ENCODE results near the gene BICDL2.

Gene BICDL2

GRCh38 chr16:3023415-3023668 lies 13.4 kb downstream of the BICDL2 start:
- DNase-seq = peak; percentile 91

- DNase-seq = peak; percentile 61
These were observed 13.9 kb downstream of the BICDL2 start for GRCh38 chr16:3022684-3023414.

GRCh38 chr16:3022208-3022683 lies 14.5 kb downstream of the BICDL2 start:
- DNase-seq = peak; percentile 97

- peak; percentile 98 for DNase-seq
These were observed 15.1 kb downstream of the BICDL2 start for GRCh38 chr16:3021449-3022207.

GRCh38 chr16:3020604-3021448 lies 15.9 kb downstream of the BICDL2 start:
- DNase-seq = peak; percentile 94

- DNase-seq = peak; percentile 85
These were observed 16.5 kb downstream of the BICDL2 start, which contains the start of gene TNFRSF12A for GRCh38 chr16:3020247-3020603. Gene TNFRSF12A (plus strand): TSS chr16:3020368. CDS start chr16:3020398, 30 bp downstream.

GRCh38 chr16:3019594-3020246 lies 17.0 kb downstream of the BICDL2 start:
- DNase-seq = no peak

- no peak for DNase-seq
These were observed 18.8 kb downstream of the BICDL2 start, which contains the start of gene CLDN6 for GRCh38 chr16:3017794-3018506. Gene CLDN6 (minus strand): TSS chr16:3018183. CDS start chr16:3016021, 2,162 bp downstream.

GRCh38 chr16:3017344-3017743 lies 19.4 kb downstream of the BICDL2 start:
- no peak for DNase-seq

GRCh38 chr16:3015865-3016521 lies 20.8 kb downstream of the BICDL2 start:
- no peak for DNase-seq

- no peak for DNase-seq
These were observed 21.8 kb downstream of the BICDL2 start for GRCh38 chr16:3014971-3015370.

GRCh38 chr16:3013998-3014690 lies 22.6 kb downstream of the BICDL2 start:
- no peak for DNase-seq

GRCh38 chr16:3013491-3013951 lies 23.2 kb downstream of the BICDL2 start:
- no peak for DNase-seq

GRCh38 chr16:3012828-3013420 lies 23.8 kb downstream of the BICDL2 start, which contains the start of gene CLDN9:
Gene CLDN9 (plus strand): TSS chr16:3012923. CDS start chr16:3013363, 440 bp downstream.
- no peak for DNase-seq

- DNase-seq = no peak
These were observed 24.5 kb downstream of the BICDL2 start for GRCh38 chr16:3012246-3012645.

- DNase-seq = no peak
These were observed 26.2 kb downstream of the BICDL2 start for GRCh38 chr16:3010510-3010909.

GRCh38 chr16:3009568-3010390 lies 27.0 kb downstream of the BICDL2 start:
- no peak for DNase-seq

- DNase-seq = no peak
These were observed 28.1 kb downstream of the BICDL2 start for GRCh38 chr16:3008690-3009037.

- no peak for DNase-seq
These were observed 28.6 kb downstream of the BICDL2 start for GRCh38 chr16:3007957-3008689.

All from EL (cell line).